Myocyte (in vitro differentiated cells): ENCODE measurements around the gene UNC5C. TPM values are rescaled to one million over a fixed set of nuclear protein-coding genes. Genes with fewer than 3 reads are reported as not detected.
"Not testable (repeated sequence)": the region's sequence is repeated elsewhere in the genome, so short reads cannot be mapped to it uniquely, and the experiment has no call there.

Experiments
- DNase-seq: peaks from one replicate; pipeline ENCODE4 v3.0.0-alpha.2; 2012; ENCODE audit warnings: low read depth
- total RNA-seq: library from RNA; depleted of rRNA; stranded (reverse); fragments of >200 nt; gene quantifications from 2 replicates; pipeline ENCODE4 v1.2.3, GENCODE V29; 2014

UNC5C gene
- total RNA-seq, 1 donor from 2014 or later, result 0.35 TPM

DNA sequence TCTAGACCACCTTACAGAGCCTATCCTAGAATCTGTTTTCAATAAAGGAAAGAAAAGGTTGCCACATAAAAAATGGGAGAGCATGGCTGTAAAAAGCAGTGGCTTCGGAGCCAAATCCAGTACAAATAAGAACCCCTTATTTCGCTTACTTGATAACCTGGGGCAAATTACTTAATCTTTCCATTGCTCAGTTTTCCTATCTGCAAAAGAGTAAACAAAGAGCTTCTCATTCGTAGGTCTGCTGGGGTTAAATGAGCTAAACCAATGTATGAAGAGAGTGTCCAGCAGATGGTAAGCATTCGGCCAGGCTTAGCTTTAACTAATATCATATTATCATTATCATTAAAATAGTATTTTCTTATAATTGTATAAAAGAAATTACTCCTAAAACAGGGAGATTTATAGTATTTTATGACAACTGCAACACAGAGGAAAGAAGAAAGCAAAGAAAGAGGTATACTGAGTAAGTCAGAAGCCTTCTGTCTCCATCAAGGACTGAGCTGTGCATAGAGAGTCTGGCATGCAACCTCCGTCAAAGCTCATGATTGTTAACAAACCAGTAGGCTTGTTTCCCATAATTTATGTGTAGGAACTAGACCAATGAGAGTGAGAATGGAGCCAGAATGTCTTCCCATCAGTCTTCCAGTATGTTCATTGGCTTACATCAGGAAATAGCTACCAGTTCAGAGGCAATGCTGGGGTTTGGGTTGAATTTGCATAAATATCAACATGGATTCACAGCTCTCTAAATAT is 364.9 kb downstream of the UNC5C start:
- DNase-seq, result no peak

DNA sequence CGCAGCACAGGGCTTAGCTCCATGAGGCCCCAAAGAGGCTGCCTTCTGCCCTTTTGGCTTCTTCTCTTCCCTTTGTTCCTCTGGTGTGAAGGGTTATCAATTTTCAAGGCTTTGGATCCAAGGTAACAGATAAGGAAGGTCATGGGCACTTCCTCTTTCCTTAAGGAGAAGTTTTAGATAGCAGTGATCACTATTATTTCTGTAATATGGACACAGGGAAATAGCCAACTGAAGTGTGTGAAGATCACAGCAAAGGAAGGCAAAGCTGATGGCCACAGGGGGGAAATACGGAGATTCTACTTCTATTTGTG is 366.8 kb downstream of the UNC5C start:
- no peak for DNase-seq

DNA sequence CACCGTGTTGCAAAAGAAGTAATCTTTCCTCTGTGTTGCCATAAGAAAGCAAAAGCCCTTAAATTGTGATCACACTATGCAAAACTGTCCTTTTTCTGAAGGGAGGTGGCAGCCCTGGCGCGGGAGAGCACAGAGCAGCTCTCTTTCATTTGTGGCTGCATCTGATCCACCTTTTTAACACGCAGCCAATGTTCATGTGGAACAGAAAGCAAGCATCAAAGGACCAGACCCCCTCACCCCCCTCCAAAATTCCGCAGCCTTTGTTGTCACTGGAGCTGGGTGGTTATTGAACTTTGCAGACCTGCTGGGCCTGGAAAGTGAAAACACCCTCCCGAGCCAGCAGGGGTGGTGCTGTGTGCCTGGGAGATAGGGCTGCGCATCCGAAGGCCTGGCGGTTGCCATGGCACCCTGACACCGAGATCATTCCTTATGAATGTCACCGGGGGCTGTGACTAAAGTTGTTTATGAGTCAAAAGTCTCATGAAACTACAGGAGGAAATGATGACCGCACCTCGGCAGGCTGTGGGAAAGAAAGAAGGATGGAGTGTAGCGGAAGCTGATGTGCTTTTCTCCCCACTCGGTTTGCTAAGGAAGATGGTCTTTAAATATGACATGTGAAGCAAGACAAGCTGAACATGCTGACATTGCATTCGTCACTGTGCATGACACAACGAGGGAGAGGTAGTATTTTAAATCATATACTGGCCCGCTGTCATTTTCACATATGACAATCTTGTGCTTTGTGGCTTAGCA is 367.4 kb downstream of the UNC5C start:
- no peak for DNase-seq

DNA sequence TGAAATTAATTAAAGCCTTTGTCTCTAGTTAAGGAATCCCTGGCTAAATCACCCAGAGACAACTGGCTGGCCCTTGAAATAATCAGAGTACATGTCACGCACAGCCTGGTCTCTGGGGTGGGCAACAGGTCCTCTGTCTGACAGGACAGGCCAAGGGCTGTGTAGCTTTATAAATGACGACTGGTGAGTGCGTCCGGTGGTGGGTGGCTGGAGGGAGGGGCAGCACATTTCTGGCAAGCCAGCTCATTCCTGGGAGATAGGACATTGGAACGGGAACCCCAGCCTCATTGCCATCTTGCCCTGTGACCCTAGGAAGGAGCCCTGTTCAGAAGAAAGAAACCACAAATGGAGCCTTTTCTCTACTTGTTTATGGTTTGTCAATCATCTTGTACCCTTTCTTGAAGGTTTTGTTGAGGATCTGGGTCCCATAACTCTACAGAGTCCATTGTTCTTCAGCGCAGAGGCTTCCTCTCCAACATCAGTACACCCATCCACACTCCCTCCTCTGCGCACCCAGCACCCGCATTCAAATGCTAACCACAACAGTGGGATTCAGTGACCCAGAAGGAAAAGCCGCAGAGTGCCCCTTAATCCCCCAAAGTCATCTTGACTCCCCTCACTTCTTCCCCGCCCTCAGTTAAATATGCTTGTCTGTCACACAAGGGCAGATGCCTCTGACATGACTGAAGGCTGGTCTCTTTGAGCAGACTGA is 368.1 kb downstream of the UNC5C start:
- no peak for DNase-seq

DNA sequence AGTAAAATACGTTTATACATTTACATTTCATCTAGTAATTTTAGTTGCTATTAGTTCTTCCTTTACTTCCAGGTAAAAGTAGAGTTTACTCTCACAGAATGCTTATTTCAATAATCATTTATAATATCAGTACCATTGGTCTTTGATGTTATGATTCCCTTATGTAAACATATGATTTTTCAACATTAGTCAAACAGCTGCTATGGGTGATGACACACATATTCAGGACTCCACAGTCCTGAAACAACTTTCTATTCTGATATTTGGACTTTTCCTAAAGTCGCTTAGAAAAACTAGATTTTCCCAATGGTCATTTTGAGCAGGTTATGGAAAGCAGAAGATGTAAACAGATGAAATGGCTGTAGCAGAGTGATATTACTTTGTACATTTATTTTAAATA is 369.8 kb downstream of the UNC5C start:
- DNase-seq, result no peak

DNA sequence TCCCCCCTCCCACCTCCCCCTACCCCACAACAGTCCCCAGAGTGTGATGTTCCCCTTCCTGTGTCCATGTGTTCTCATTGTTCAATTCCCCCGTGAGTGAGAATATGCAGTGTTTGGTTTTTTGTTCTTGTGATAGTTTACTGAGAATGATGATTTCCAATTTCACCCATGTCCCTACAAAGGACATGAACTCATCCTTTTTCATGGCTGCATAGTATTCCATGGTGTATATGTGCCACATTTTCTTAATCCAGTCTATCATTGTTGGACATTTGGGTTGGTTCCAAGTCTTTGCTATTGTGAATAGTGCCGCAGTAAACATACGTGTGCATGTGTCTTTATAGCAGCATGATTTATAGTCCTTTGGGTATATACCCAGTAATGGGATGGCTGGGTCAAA is 377.4 kb downstream of the UNC5C start:
- DNase-seq, result not testable (repeated sequence)

DNA sequence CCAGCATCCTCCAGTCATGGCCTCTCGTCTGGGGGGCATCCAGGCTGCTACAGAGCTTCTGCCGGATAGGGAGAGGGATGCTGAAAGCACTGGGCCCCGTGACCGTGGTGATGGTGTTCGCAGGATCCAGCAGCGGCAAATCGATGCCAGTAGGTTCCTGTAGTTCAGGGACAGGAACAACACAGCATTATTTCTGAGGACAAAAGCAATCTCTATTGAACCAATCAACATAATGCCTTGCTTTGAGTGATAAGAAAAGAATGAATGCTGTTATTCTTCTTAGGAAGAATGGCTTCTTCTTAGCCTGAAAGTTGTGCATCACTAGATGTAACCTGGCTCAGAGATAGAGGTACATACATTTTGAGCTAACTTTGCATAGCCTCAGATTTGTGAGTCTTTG is 378.6 kb downstream of the UNC5C start:
- no peak for DNase-seq

DNA sequence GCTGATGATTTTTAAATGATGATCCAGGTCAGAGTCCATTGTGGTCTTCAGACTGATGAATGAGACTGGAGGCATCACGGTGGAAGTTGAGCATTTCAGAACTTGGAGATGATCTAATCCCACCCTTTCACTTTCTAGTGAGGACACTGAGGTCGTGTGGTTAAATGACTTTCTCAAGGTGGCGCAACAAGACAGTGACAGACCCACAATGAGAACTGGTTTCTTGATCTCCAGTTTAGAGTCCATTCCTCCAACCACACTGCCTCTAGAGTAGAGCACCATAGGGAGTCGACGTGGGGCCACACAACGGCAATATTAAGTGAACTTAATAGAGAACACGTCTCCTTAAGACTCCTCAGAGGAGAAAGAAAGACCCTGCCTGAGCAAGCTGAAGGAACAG is 381.0 kb downstream of the UNC5C start:
- DNase-seq, result peak; percentile 14

DNA sequence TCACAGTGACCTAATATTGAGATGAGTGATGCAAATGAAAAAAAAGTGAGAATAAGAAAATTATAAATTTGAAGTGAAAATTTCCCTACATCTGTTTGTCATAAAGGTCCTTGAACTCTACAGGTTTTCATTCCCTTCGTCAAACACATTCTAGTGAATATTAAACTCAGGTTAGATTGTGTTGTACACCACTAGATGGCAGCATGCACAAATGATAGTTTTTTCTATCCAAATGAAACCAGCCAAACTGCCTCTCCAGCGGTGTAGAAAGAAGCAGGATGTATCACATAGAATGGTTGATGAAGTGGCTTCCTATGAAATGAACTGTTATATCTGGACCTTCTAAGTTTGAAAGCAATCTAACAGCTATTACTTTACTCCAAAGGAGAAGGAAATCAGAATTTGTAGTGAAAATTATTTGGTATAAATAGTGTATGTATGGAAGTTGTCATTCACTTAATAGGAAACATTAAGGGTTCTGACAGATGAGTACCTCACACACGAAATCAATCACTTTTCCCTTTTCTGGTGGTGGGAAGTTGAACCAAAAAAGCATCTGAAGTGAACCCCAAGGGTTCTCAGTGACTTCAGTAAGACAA is 382.7 kb downstream of the UNC5C start:
- peak; percentile 76 for DNase-seq

DNA sequence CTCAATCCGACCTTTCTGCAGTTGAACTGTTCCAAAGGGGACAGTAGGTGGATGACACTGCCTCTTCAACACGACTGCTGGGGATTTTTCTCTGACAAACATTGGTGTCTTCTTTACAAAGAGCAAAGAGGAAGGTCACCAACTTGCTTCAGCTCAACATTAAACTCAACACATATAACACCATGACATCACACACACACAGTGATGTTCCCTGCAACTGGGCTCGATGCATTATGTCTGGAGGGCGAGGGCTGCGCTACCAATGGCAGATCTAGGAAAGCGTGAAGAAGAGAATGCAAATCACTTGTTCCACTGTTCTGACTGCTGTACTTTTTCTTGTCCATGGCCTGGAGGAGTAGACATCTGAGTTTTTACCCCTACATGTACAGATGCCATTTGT is 385.9 kb downstream of the UNC5C start:
- no peak for DNase-seq

DNA sequence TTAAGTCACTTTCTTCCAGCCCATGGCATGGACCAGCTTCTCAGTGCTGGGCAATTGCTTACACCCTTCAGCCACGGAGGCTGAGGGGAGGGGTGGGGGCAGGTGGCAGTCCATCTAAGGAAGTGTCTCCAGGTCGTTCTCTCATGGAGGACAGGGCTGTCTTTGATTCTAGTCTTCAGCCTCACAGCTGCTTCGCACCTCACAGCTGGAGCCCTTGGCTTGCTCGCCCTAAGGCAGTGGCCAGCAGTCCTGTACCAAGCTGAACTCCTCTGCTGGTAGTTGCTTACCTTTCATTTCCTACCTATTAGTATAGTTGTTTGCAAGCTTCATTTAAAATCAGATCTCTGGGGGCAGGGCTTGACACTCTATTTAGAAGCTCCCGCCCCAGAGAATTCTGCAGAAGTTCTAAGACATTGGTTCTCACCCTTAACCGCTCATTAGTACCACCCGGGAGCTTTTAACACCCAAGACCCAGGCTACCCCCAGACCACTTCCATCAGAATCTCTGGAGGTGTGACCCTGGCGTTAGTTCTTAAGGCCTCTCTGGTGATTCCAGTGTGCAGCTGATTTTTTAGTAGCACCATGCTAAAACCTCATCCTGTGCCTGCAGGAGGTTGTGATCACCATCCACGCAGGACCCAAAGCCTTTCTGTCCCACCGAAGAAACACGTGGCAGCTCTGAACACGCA is 386.8 kb downstream of the UNC5C start:
- DNase-seq, result no peak

DNA sequence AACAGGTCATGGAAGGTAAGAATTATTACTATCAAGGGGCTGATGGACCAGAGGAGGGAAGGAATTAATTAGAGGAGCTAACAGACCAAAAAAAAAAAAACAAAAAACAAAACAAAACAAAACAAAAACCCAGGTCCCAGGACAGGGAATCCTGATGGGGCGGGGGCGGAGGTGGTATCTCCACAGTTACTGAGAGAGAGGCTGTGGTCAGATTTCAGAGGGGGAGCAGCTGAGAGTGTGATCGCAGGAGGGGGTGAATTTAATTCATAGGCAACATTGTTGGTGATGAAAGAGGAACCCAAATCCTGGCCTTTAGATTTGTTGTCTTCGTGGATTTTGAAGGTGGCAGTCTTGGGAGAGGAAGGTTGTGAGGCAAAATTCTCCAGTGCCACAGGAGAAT is 389.4 kb downstream of the UNC5C start:
- DNase-seq, result no peak

DNA sequence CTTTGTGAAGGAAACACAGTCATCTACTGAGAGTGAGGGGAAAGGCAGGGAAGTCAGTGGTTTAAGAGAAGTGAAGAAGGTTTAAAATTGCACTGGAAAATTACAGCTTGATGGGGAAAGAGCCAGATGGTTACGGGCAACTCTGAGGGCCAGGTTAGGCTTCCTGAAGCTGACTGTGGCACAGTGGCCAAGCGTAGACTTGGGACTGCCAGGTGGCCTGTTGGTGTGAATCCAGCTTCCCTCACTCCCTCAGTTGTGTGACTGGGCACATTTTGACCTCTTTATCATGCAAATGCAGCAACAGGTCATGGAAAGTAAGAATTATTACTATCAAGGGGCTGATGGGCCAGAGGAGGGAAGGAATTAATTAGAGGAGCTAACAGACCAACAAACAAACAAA is 390.1 kb downstream of the UNC5C start:
- no peak for DNase-seq

DNA sequence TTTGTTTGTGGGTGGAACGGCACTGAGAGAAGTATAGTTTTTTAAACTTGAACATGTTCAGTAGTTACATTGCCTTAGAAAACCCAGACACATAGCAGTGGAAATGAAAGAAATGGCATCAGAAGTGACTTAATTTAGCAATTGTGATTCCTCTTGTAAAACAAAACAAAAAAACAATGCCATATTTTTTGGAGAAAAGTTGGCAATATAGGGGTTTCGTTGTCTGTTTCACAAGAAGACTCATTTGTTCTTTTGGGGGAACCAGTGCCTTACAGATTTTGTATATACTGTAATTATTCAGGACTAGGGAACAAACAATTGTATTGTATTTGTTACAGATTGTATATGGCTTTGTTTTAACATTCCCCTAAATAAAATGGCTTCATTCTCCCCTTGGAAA is 390.7 kb downstream of the UNC5C start:
- DNase-seq, result no peak

DNA sequence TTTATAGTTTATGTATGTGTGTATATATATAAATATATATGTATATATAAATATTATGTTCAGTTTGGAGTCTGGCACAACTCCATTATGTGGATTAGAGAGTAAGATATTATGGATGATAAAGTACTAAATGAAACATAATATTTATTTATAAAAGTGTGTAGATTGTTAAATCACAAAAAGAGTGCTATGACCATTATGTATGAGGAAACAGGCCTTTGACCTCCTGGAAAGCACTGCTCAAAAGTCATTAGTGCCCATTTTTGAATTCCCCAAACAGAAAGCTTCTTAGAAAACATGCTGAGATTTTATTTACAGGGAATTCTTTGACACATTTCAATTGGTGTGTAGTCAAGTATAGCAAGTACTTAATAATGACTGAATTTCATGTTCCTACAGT is 391.2 kb downstream of the UNC5C start:
- DNase-seq, result no peak

DNA sequence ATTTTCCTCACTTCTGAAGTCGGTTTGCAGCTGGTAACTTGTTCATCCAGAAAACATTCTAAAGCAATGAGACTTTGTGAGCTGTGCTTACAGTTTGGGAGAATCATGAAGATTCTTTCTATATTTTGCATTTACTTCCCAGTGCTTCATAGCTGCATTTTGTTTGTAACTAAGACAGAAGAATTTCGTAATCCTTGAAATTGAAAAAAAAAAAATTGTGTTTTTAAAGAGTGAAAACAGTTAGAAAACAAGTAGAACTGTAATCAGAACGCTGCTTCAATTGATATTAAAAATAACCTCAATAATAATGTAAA is 392.4 kb downstream of the UNC5C start:
- no peak for DNase-seq

DNA sequence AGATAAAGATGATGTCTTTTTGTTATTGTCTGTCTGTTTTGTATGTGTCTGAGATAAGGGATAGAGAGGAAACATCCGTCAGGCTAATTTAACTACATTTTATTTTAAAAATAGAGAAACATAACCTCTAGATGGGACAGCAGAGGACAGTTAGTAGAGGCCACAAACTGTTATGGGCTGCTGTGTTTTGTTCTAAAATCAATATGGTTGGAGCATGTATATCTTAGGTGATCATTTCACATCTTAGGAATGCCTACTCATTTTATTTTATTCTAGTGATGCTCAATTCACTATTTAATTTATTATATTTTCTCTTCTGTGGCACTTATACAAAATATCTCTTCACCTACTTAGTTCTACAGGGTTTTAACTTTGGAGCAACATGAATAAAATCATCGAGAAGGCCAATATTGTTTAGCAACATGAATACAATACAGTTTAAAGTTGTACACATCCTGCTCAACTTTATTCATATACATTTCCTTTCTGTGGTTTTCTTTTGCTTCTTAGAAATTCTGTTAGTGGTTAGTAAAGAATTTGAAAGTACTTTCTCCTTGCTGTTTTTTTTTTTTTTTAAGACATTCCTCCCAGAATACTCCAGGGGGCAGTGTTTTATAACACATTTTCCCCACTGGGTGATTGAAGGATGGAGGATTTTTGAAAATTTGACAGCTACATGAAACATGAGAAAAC is 392.9 kb downstream of the UNC5C start:
- peak; percentile 74 for DNase-seq

DNA sequence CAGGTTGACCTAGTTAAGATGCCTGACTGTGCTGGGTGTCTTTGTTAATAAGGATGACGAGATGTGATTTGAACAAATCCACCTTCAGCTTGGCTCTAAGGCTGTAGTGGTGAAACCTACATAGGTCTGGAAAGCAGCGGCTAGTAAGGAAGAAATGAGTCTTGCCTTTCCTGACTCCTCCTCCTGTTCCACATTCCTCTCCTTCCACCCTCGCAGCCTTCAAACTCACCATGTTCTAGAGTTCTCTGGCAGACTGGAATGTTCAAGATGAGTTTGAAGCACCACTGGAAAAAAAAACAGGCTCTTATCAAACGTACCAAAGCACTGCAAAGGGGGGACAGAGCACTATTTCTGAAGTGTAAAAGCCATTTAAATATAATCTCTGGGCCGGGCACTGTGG is 395.6 kb downstream of the UNC5C start:
- no peak for DNase-seq

DNA sequence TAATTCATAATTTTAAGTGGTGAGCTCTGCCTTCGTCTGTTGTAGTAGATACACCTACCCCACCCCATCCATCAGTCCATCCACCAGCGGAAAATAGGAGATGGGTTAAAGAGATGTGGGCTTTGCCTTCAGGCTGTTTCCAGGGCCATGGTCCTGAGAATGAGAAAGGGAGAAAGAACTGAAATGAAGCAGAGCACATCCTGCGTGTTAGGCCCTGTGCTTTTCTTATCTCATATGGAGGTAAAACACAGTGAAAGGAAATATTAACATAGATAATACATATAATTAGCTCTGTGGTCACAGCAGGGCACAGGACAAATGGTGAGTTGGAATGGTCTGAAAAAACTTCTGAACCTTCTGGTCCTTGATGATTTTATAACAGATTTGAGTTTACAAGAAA is 397.5 kb downstream of the UNC5C start:
- DNase-seq, result no peak

DNA sequence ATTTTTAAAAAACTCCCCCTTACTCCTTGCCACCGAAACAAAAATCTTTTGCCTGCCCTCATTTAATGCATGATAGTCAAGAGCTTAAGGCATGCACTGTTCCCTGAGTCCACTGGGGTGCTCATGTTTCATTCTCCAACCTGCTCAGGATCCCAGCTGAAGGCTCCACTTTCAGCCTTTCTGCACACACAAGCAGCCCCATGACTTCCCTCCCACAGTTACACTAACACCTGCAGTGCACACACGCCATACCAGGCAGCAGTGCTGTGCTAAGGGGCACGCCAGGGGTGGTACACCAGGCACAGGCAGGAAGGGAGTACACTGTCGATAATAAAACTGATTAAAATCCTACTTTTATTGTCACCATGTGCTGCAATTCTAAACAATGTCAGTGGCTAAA is 405.8 kb downstream of the UNC5C start:
- DNase-seq, result no peak

DNA sequence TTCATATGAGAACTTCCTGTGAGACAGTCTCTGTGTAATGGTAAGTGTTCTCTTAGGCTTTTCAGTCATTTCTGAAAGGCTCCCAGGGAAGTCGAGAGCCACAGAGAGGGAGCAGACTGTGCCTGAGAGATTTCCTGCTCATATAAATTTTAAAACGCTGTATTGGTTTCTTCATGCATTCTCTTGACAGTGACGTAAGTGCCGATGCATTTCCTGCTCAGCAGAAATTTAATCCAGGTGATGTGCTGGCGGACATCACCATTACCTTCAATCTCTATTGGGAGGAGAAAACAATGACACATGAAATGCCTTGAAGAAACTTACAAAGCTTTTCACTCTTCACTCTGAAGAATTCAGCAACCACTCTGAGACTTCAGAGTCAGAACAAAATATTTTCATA is 407.4 kb downstream of the UNC5C start:
- no peak for DNase-seq
